ENCODE data around the gene COBL. TPM values are rescaled to one million over a fixed set of nuclear protein-coding genes. Genes with fewer than 3 reads are reported as not detected.

COBL gene
- polyA plus RNA-seq, 3 donors, result 17.9 to 26.5 (median 20.6) TPM

- DNase-seq, result no peak
Observed at GRCh38 chr7:51280156-51280555, 36.5 kb downstream of the COBL start.

GRCh38 chr7:51279391-51280023 lies 37.1 kb downstream of the COBL start:
- DNase-seq, result no peak

GRCh38 chr7:51278797-51279196 lies 37.8 kb downstream of the COBL start:
- DNase-seq, result no peak

- no peak for DNase-seq
Observed at GRCh38 chr7:51276967-51277366, 39.6 kb downstream of the COBL start.

- DNase-seq, result no peak
Observed at GRCh38 chr7:51276091-51276605, 40.5 kb downstream of the COBL start.

GRCh38 chr7:51275532-51275931 lies 41.1 kb downstream of the COBL start:
- no peak for DNase-seq

GRCh38 chr7:51274955-51275354 lies 41.7 kb downstream of the COBL start:
- no peak for DNase-seq

- DNase-seq, result no peak
Observed at GRCh38 chr7:51274001-51274400, 42.6 kb downstream of the COBL start.

GRCh38 chr7:51273360-51273759 lies 43.2 kb downstream of the COBL start:
- DNase-seq, result no peak

GRCh38 chr7:51270965-51271364 lies 45.6 kb downstream of the COBL start:
- no peak for DNase-seq

- DNase-seq, result no peak
Observed at GRCh38 chr7:51269911-51270310, 46.7 kb downstream of the COBL start.

- no peak for DNase-seq
Observed at GRCh38 chr7:51269321-51269720, 47.3 kb downstream of the COBL start.

GRCh38 chr7:51268859-51269258 lies 47.8 kb downstream of the COBL start:
- no peak for DNase-seq

GRCh38 chr7:51267169-51267568 lies 49.4 kb downstream of the COBL start:
- no peak for DNase-seq

- no peak for DNase-seq
Observed at GRCh38 chr7:51265066-51265907, 51.3 kb downstream of the COBL start.

- peak; percentile 19 for DNase-seq
Observed at GRCh38 chr7:51263631-51264484, 52.8 kb downstream of the COBL start.

- no peak for DNase-seq
Observed at GRCh38 chr7:51262796-51263531, 53.6 kb downstream of the COBL start.

GRCh38 chr7:51261950-51262795 lies 54.4 kb downstream of the COBL start:
- no peak for DNase-seq

- no peak for DNase-seq
Observed at GRCh38 chr7:51261117-51261835, 55.3 kb downstream of the COBL start.

GRCh38 chr7:51260516-51260915 lies 56.1 kb downstream of the COBL start:
- DNase-seq, result no peak
